PFSK-1 (cell line): Measurements from ENCODE around the gene EXD2.

Experiments used
- POLR2AphosphoS5 ChIP-seq: IDR thresholded peaks from 2 replicates; pipeline ENCODE4 v1.6.1; 2012; ENCODE audit warnings: low read depth, mild to moderate bottlenecking, control low read depth, low read length, moderate library complexity
- REST ChIP-seq, 2 experiments: IDR thresholded peaks; 2 replicates each; pipeline versions ENCODE4 v1.6.1 to v1.8.0; 2011 to 2012; ENCODE audit warnings: low read depth in 2 of 2, low read length in 2 of 2, control low read depth in 1 of 2, inconsistent platforms in 1 of 2, mild to moderate bottlenecking in 1 of 2, moderate library complexity in 1 of 2; ENCODE audit not compliant: insufficient read depth in 1 of 2
- SIN3A ChIP-seq: IDR thresholded peaks from 2 replicates; pipeline ENCODE4 v1.6.1; 2012; ENCODE audit warnings: mild to moderate bottlenecking, low read length, moderate library complexity, borderline replicate concordance; ENCODE audit not compliant: insufficient read depth
- TAF1 ChIP-seq: IDR thresholded peaks from 2 replicates; pipeline ENCODE4 v1.6.1; 2012; ENCODE audit warnings: low read length, control low read depth, borderline replicate concordance; ENCODE audit not compliant: insufficient read depth

GRCh38 chr14:69199786-69200185 is 8.5 kb downstream of the EXD2 start:
- TF ChIP-seq SIN3A (no peak), TAF1 (no peak), REST (IDR thresholded peaks at IDR 0.05; ENCODE audit: insufficient read depth in 1 of 2, low read depth in 2 of 2, low read length in 2 of 2) (no peak), POLR2AphosphoS5 (no peak)
